ENCODE data around the gene TMEM43. TPM values are rescaled to one million over a fixed set of nuclear protein-coding genes. Genes with fewer than 3 reads are reported as not detected.

The TMEM43 gene
- total and polyA plus RNA-seq, 2 of the 13 experiments (the other 11 are each of a cell fraction or from before 2014, with no cell fraction given) = 48.9 to 50.5 TPM

- TF ChIP-seq SNAI1 (CRISPR knock-in tag; IDR thresholded peaks at IDR 0.05; ENCODE audit: borderline replicate concordance) = 0 out of 2 replicates have a peak, but pooled peaks have one; percentile 17
- TF ChIP-seq ZNF496 (CRISPR knock-in tag; IDR thresholded peaks at IDR 0.05; ENCODE audit: insufficient replicate concordance) = no peak
- peak; percentile 99 for TF ChIP-seq CHD2 (IDR thresholded peaks at IDR 0.05; ENCODE audit: low read depth, low read length)
- TF ChIP-seq ZNF33A (CRISPR knock-in tag; IDR thresholded peaks at IDR 0.05; ENCODE audit: borderline replicate concordance) = no peak; the same call in 1 of the 2 replicates
- no peak for TF ChIP-seq ZNF567 (CRISPR knock-in tag; IDR thresholded peaks at IDR 0.05; ENCODE audit: borderline replicate concordance)
- peak; percentile 85; the same call in 1 of the 2 replicates for TF ChIP-seq SRY (CRISPR knock-in tag; IDR thresholded peaks at IDR 0.05)
- no peak for TF ChIP-seq FLYWCH1 (CRISPR knock-in tag; IDR thresholded peaks at IDR 0.05)
- 0 out of 2 replicates have a peak, but pooled peaks have one; percentile 72 for TF ChIP-seq ZHX2 (IDR thresholded peaks at IDR 0.05; ENCODE audit: low read depth)
- peak; percentile 69; the same call in 1 of the 2 replicates for TF ChIP-seq ZHX2 (CRISPR knock-in tag; IDR thresholded peaks at IDR 0.05; ENCODE audit: borderline replicate concordance)
- TF ChIP-seq HNF1B (CRISPR knock-in tag; IDR thresholded peaks at IDR 0.05) = peak; percentile 74
- no peak for TF ChIP-seq ZNF260 (CRISPR knock-in tag; IDR thresholded peaks at IDR 0.05; ENCODE audit: borderline replicate concordance, low read depth)
- peak; percentile 93 for TF ChIP-seq ZNF414 (CRISPR knock-in tag; IDR thresholded peaks at IDR 0.05)
- TF ChIP-seq KMT2A (CRISPR knock-in tag; IDR thresholded peaks at IDR 0.05) = peak; percentile 93
- no peak for TF ChIP-seq PLSCR1 (CRISPR knock-in tag; IDR thresholded peaks at IDR 0.05; ENCODE audit: borderline replicate concordance)
- peak; percentile 96 for TF ChIP-seq MYPOP (CRISPR knock-in tag; IDR thresholded peaks at IDR 0.05)
- peak; percentile 50; the same call in 1 of the 2 replicates for TF ChIP-seq E2F1 (CRISPR knock-in tag; IDR thresholded peaks at IDR 0.05)
These were observed 53.6 kb downstream of the TMEM43 start, which contains the start of the genes LSM3 and XPC (continued) for GRCh38 chr3:14178247-14179113.
